ENCODE results near the gene NTSR1.

The NTSR1 gene

GRCh38 chr20:62791301-62792181 is 82.9 kb downstream of the NTSR1 start:
- peak; percentile 86 for DNase-seq

- no peak for DNase-seq
Observed at GRCh38 chr20:62792182-62792939, 83.7 kb downstream of the NTSR1 start.

DNA sequence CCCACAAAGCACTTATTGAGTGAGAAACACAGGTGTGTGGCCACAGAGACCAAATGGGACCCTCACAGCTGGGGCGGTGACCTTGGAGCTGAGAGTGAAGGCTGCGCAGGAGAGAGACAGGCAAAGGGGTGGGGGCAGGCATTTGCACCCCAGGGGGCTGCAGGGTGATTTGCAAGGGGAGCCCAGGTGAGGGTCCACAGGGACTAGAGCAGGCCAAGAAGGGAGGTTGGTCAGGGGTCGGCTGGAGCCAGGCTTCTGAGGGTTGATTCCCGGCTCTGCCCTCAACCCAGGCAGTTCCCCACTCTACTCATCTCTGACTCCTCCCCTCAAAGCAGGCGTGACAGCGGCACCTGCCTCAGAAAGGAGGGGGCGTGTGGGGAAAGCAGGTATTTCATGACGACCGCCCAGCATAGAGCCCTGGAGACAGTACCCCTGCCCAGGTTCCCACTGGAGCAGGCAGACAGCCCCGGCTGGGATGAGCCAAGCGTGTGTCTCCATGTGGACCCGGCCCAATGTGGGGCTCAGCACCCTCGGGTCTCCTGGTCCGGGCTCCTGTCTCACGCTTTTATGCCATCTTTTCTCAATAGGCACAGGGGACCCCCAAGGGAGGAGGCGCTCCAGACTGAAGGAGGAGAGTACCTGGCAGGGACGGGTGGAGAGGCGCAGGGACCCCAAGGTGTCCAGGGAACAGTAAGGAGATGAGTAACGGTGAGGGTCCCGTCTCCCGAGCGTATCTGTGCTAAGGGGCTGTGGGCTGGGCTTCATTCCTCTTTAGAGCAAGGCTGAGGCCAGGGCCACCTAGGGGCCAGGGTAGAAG is 84.5 kb downstream of the NTSR1 start:
- no peak for DNase-seq

GRCh38 chr20:62793757-62794006 is 85.0 kb downstream of the NTSR1 start:
- DNase-seq, result no peak

DNA sequence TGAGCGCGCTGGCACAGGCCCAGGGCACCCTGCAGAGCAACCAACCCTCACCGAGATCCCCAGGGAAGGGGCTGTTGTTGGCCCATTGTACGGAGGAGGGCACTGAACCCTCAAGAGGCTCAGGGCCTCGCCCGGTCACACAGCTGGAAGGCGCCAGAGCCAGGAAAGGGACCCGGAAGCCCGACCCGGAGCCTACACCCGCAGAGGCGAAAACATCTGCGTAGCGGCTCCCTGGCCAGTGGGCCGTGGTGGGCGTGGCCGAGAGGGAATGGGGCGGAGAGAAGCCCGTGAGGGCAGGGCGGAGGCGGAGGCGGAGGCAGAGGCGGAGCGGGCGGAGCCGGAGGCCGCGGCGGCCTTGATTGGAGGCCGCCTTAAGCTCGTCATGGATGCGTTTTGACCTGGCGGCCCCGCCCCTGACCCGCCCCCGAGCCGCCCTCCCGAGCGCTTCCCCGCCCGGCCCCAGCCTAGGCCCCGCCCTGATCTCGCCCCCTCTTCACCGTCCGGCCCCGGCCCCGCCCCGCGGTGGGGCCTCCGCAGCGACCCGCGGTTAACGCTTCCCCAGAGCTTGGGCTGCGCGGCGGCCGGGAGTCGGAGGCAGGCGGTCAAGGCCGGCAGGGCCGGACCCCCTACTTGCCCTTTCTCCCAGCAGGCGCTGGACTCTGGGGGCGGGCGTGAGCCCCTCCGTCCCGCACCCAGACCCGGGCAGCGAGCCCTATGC is 85.5 kb downstream of the NTSR1 start:
- peak; percentile 89 for DNase-seq

DNA sequence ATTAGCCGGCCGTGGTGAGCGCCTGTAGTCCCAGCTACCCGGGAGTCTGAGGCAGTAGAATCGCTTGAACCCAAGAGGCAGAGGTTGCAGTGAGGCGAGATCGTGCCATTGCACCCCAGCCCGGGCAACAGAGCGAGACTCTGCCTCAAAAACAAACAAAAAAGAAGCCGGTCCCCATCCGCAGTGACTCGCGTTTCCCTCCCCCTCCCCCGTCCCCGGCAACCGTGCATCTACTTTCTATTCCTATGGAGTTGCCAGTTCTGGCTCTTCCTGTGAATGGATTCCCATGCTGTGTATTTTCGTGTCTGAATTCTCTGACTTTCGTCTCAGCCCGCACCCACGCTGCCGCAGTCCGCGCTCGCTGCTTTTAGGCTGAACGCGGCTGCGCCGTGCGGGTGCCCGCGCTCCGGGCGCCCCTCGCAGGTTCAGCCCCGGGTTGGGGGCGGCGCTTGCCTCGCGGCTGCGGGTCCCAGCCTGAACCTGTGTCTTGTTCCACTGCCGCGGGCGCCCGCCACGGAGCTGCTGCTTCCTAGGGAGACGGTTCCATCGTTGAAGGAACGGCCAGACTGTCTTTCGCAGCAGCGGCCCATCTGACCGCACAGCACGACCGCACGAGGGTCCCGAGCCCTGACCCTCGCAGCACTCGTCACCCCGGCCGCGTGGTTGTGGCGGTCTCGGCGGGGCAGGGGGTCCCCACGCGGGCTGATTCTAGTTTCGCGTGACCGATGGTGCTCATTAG is 86.6 kb downstream of the NTSR1 start:
- DNase-seq, result peak; percentile 68

- DNase-seq, result no peak
Observed at GRCh38 chr20:62796699-62797491, 88.3 kb downstream of the NTSR1 start.

DNA sequence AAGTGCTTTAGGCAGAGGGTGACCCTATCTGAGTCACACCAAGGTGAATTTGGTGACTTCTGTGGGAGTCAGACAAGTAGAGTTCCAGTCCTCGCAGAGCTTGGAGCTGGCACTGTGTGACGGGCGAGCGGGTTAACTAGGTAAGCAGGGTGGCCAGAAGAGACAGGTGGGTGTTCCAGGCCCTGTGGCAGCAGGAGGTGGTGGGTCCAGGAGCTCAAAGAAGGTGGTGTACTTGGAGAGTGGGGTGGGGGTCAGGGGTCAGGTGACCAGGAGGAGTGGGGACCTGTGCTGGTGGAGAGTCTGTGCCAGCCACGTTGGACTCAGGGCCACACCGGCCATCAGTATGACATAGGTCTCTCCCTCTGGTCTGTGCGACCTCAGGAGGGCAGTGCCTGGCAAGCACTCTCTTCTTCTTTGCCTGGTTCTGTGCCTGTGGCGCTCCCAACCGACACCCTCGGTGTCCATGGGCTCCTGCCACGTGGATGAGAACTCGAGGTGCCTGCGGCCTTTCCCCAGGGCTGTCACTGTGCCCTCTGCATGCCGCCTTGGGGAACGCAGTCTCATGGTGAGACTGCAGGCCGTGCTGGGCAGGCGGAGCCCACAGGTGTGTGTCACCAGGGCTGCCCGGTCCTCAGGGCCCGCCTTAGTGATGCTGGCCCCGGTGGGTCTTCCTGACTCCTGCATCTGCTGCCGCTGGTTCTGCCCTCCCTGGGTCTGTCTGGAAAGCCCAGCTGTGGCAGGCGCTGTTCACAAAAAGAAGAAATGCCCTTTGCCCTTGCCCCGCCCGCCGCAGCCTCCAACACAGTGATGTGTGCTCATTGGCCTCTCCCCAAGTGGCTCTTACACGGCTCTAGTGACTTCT is 89.3 kb downstream of the NTSR1 start:
- DNase-seq, result no peak

- no peak for DNase-seq
Observed at GRCh38 chr20:62799036-62799435, 90.4 kb downstream of the NTSR1 start.

DNA sequence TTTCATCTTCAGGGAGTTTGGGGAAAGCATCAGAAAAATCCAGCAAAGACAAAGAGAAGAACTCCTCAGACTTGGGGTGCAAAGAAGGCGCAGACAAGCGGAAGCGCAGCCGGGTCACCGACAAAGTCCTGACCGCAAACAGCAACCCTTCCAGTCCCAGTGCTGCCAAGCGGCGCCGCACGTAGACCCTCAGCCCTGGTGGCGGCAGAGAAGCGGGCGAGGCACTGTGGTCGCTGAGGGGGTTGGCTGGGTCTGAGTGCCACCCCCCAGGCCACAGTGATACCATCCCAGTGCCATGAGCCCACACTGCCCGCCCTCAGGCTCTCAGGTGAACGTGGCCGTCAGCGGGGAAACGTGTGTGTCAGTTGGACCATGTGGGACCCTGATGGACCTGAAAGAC is 90.8 kb downstream of the NTSR1 start:
- no peak for DNase-seq

DNA sequence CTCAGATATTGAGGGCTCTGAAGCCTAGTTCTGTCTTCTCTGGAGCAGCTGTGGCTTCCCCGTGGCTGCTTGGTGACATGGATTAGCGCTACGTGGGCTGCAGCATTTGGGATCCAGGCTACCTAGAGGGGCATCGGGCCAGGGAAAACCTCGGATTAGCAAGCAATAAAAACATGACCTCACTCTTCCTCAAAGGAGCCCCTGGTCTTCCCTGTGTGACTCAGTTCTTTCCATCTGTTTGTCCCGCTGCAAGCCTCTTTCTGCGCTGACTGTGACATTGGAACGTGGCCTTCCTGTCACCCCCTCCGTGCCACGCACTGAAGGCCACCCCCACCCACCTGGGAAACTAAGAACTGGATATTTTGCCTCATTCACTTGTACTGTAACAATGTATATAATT is 91.2 kb downstream of the NTSR1 start:
- no peak for DNase-seq

DNA sequence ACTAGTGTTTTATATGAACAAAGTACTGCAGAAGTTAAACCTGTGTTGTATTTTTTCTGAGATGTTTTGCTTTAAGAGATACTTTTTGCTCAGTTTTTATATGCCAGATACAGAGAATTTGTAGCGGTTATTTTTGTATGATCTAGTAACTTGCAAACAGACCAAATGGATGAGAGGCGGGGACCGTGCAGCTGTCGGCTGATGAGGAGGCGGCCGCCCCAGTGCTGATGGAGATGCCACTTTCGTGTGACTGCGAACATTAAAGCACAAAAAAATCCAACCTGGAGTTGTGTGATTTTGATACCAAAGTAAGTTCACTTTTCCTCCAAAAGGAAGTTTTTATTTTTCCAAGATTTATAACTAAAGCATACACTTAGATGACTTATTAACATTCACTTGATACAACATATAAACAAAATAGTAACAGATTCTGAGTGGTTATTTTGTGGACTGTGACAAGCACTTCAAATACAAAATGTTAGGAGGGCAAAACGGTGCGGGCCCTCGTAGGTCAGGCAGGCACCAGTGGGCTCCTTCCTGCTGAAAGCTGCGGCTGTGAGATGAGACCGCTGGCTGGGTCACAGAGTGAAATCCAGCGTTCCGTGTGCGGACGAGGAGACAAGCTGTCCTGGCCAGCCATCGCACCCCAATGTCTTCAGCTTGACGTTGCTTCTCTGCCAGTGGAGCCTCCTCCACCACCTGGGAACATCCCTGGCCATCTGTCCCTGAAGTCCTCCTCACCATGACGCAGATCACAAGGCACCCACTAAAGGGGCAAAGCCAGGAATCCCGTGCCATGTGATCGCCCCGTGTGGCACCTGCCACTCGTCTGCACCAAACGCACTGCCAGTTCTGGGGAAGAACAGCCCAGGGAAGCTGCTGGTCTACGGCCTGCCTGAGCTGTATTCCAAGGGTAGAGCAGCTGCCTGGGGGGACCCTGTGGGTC is 92.0 kb downstream of the NTSR1 start:
- DNase-seq, result no peak

- DNase-seq, result no peak
Observed at GRCh38 chr20:62801284-62802010, 92.8 kb downstream of the NTSR1 start.

- DNase-seq, result no peak
Observed at GRCh38 chr20:62802026-62802712, 93.5 kb downstream of the NTSR1 start.

- DNase-seq, result no peak
Observed at GRCh38 chr20:62804021-62804626, 95.5 kb downstream of the NTSR1 start.

- no peak for DNase-seq
Observed at GRCh38 chr20:62804627-62805154, 96.1 kb downstream of the NTSR1 start, which contains the start of gene OGFR. TSS of gene OGFR (plus strand) at chr20:62804835. CDS start at chr20:62804860, 25 bp downstream.

GRCh38 chr20:62805155-62805710 is 96.6 kb downstream of the NTSR1 start:
- no peak for DNase-seq
